Measurements from ENCODE around the gene REXO4. TPM values are rescaled to one million over a fixed set of nuclear protein-coding genes. Genes with fewer than 3 reads are reported as not detected.

REXO4 gene
- polyA plus RNA-seq, 1 donor (not counting 4 experiments of a cell fraction or from before 2014, with no cell fraction given), result 21.5 TPM

- no peak overlapping the region for H2AFZ ChIP-seq (ENCODE audit: control insufficient read depth, low read length)
- dilution Hi-C loops (cut with MboI; ENCODE audit: extremely low pct_ligation_motif_present, low sequenced_read_pairs), result no loop called here
- TF ChIP-seq EZH2 (IDR thresholded peaks at IDR 0.05; ENCODE audit: low read length), result no peak
- no peak for TF ChIP-seq CTCF (optimal IDR thresholded peaks at IDR 0.05 in 1 of 3, IDR thresholded peaks at IDR 0.05 in 1 of 3, conservative IDR thresholded peaks at IDR 0.05 in 1 of 3; ENCODE audit: extremely low read depth in 1 of 3, insufficient read depth in 2 of 3, low read length in 3 of 3)
- H3K4me3 ChIP-seq (ENCODE audit: control insufficient read depth in 2 of 3, extremely low read depth in 1 of 3, insufficient read depth in 2 of 3, low read depth in 1 of 3, low read length in 3 of 3), result no peak overlapping the region
- H3K9me1 ChIP-seq (ENCODE audit: control insufficient read depth, extremely low read depth, insufficient read depth, low read length), result no peaks in the 10 kb centered on the region
- no peaks in the 10 kb centered on the region for H4K20me1 ChIP-seq (ENCODE audit: control insufficient read depth, extremely low read depth, insufficient read depth, low read length)
- peaks cover 16% of the 10 kb centered on the region for H3K27me3 ChIP-seq (ENCODE audit: control insufficient read depth, extremely low read depth, insufficient read depth, low read length)
- no peak overlapping the region for H3K9ac ChIP-seq (ENCODE audit: control insufficient read depth, extremely low read depth, insufficient read depth, low read length)
- no peaks in the 10 kb centered on the region for H3K9me3 ChIP-seq (ENCODE audit: control insufficient read depth, low read depth, low read length)
- peaks cover 7% of the 10 kb centered on the region for H3K4me1 ChIP-seq (ENCODE audit: control insufficient read depth, extremely low read depth, insufficient read depth, low read length)
- DNase-seq (ENCODE audit: low read depth, low spot score) (no peak), FAIRE-seq (no peak)
- no peak overlapping the region for H3K27ac ChIP-seq (ENCODE audit: control insufficient read depth, insufficient read depth, low read length)
- H3K36me3 ChIP-seq (ENCODE audit: control insufficient read depth in 2 of 2, extremely low read depth in 1 of 2, insufficient read depth in 2 of 2, low read length in 2 of 2), result no peaks in the 10 kb centered on the region
- no peaks in the 10 kb centered on the region for H3K79me2 ChIP-seq (ENCODE audit: control insufficient read depth, insufficient read depth, low read length)
- H3K4me2 ChIP-seq (ENCODE audit: control insufficient read depth, extremely low read depth, insufficient read depth, low read depth, low read length), result no peak overlapping the region
Measured at GRCh38 chr9:133445293-133445969, 27.6 kb upstream of the REXO4 start.

- H3K4me1 ChIP-seq (ENCODE audit: control insufficient read depth, extremely low read depth, insufficient read depth, low read length), result peaks cover 4% of the 10 kb centered on the region
- H3K4me3 ChIP-seq (ENCODE audit: control insufficient read depth in 2 of 3, extremely low read depth in 1 of 3, insufficient read depth in 2 of 3, low read depth in 1 of 3, low read length in 3 of 3), result no peak overlapping the region
- H2AFZ ChIP-seq (ENCODE audit: control insufficient read depth, low read length), result no peak overlapping the region
- no peaks in the 10 kb centered on the region for H4K20me1 ChIP-seq (ENCODE audit: control insufficient read depth, extremely low read depth, insufficient read depth, low read length)
- no peak overlapping the region for H3K27ac ChIP-seq (ENCODE audit: control insufficient read depth, insufficient read depth, low read length)
- no peak for TF ChIP-seq EZH2 (IDR thresholded peaks at IDR 0.05; ENCODE audit: low read length)
- TF ChIP-seq CTCF (optimal IDR thresholded peaks at IDR 0.05 in 1 of 3, IDR thresholded peaks at IDR 0.05 in 1 of 3, conservative IDR thresholded peaks at IDR 0.05 in 1 of 3; ENCODE audit: extremely low read depth in 1 of 3, insufficient read depth in 2 of 3, low read length in 3 of 3), result no peak
- no peaks in the 10 kb centered on the region for H3K9me1 ChIP-seq (ENCODE audit: control insufficient read depth, extremely low read depth, insufficient read depth, low read length)
- no peak overlapping the region for H3K4me2 ChIP-seq (ENCODE audit: control insufficient read depth, extremely low read depth, insufficient read depth, low read depth, low read length)
- peaks cover 14% of the 10 kb centered on the region for H3K27me3 ChIP-seq (ENCODE audit: control insufficient read depth, extremely low read depth, insufficient read depth, low read length)
- DNase-seq (ENCODE audit: low read depth, low spot score) (no peak), FAIRE-seq (no peak)
- no peaks in the 10 kb centered on the region for H3K36me3 ChIP-seq (ENCODE audit: control insufficient read depth in 2 of 2, extremely low read depth in 1 of 2, insufficient read depth in 2 of 2, low read length in 2 of 2)
- H3K9me3 ChIP-seq (ENCODE audit: control insufficient read depth, low read depth, low read length), result no peaks in the 10 kb centered on the region
- H3K9ac ChIP-seq (ENCODE audit: control insufficient read depth, extremely low read depth, insufficient read depth, low read length), result no peak overlapping the region
- H3K79me2 ChIP-seq (ENCODE audit: control insufficient read depth, insufficient read depth, low read length), result no peaks in the 10 kb centered on the region
- dilution Hi-C loops (cut with MboI; ENCODE audit: extremely low pct_ligation_motif_present, low sequenced_read_pairs), result no loop called here
Measured at GRCh38 chr9:133443982-133444381, 26.2 kb upstream of the REXO4 start.
